Measurements from ENCODE around the gene GRM2.

Gene GRM2

DNA sequence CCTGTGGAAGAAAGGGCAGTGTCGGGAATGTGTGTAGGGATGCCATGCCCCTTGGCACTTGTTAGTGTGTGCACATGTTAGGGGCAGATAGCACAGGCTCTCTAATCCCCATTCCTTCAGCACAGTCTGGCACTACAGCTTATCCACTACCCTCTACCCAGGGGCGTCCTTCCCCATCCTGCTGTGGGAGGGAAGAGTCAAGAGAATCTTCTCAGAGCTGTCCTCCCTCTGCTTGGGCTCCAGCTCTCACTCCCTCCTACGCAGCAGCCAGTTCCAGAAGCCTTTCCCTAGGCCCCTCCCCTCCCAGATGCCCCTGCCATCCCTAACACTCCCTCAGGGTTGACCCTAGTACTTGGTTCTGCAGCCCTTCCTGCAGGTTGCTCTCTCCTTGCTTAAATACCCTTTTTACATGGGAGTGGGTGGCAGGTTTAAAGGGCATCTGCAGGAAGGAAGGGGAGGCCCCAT, 815 bp upstream of the GRM2 start:
- DNase-seq: no peak

DNA sequence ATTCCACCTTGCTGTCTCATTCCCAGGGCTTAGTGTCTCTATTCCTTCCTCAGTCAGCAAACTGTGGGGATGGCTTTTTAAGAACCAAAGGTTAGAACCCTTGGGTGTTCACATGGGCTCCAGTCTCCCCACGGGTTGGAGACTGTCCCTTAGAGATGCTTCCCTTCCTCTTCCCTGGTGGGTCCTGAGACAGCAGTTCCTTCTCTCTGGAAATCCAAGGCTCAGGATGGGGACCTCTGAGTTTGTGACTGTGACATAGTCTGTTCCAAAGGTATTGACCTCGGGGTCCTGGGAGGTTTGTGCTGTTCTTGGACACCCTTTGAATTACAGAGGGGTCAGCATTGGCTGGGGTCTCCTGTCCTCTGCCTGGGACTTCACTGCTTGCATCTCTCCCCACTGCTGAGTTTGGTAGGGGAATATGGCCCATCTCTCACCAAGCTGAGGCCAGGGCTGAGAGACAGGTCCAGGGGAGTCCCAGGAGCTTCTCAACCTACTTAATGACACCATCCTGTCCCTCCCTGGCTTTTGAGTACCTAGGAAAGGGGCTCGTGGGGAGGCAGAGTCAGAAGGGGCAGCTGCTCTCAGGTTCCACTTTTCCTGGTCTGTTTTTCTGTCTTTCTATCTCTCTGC, 1.5 kb downstream of the GRM2 start:
- no peak for DNase-seq

DNA sequence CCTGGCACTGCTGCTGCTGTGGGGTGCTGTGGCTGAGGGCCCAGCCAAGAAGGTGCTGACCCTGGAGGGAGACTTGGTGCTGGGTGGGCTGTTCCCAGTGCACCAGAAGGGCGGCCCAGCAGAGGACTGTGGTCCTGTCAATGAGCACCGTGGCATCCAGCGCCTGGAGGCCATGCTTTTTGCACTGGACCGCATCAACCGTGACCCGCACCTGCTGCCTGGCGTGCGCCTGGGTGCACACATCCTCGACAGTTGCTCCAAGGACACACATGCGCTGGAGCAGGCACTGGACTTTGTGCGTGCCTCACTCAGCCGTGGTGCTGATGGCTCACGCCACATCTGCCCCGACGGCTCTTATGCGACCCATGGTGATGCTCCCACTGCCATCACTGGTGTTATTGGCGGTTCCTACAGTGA, 2.1 kb downstream of the GRM2 start:
- DNase-seq: no peak

DNA sequence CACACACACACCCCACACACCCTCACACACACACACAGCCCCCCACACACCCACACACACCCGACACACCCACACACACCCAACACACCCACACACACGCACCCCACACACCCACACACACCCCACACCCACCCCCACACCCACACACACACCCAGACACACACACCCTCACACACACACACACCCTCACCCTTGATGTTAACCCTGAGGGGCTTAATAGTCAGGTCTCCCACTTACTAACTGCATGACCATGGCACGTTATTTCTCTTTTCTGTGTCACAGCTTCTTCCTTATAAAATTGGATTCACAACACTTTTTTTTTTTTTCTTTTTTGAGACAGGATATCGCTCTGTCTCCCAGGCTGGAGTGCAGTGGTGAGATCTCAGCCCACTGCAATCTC, 2.8 kb downstream of the GRM2 start:
- DNase-seq: no peak

DNA sequence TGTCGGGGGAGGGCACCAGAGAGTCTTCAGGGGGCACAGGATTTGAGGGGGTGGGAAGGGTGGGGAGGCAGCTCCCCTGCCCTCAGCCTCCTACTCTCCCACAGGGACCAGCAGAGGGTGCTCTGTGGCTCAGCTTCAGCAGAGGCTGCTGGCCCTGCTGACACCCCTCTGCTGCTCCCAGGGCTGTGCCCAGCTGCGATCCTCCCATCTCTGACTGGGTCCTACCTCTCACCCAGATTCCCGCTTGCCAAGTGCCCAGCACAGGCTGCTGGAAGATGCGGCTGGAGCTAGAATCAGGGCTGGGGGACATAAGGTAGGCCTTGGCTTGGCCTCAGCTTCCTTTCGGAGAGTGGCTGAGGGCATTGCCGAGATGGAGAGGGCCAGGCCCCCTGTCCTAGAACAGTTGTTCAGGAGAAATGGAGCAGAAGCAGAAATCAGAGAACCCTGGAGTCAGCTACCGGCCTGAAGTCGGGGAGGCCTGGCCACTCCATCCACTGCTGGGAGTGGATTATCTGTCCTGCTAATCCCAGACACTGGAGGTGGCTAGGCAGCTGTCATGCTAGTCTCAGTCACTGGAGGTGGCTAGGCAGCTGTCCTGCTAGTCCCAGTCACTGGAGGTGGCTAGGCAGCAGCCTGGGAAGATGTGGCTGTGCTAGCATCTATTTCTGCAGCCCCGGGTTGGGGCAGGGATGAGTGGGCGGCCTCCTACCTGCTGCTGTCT, 3.9 kb downstream of the GRM2 start:
- no peak for DNase-seq

DNA sequence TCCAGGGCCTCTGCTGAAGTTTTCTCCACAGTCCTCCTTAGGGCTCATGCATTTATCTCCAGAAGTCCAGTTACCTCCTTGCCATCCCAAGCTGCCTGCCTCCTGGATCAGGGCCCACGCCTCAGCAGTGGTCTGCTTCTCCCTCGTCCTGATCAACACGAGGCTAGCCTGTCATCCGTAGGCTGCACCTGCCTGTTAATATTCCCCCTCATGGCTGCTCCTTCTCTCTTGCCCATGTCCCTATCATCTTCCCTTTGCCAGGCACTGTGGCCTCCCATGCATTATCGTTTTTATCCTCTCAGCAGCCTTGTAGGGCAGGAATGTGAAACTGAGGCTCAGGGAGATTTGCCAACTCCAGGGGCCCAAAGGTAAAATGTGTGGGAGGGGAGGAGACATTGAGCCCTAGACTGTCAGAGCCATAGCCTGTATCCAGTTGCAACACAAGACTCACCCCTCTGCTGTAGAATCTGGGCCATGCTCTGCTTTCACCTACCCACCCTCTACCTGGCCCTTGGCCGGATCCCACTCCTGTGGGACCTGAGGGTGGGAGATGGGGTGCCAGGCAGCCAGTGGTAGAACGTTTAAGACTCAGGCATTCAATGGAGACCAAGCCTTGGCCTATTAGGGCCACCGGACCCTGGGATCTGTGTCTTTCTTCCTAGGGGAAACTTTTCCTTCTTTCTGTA, 4.6 kb downstream of the GRM2 start:
- no peak for DNase-seq

DNA sequence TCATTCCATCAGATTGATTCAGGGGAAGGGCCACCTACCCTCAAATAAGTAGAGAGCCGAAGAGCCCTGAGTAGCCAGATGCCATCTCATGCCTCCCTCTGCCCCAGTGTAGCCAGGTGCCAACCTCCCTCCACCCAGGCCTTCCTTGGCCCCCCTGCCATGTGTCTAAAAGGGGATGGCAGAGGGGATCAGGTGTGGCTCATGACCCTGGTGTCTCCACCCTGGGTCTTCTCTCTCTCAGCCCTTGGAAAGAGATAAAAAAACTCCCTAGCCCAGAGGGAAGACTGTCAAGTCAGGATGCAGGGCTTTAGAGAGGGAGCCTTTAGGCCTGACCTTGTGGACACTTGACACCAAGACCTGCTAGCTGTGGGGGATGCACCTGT, 5.2 kb downstream of the GRM2 start:
- DNase-seq: no peak

DNA sequence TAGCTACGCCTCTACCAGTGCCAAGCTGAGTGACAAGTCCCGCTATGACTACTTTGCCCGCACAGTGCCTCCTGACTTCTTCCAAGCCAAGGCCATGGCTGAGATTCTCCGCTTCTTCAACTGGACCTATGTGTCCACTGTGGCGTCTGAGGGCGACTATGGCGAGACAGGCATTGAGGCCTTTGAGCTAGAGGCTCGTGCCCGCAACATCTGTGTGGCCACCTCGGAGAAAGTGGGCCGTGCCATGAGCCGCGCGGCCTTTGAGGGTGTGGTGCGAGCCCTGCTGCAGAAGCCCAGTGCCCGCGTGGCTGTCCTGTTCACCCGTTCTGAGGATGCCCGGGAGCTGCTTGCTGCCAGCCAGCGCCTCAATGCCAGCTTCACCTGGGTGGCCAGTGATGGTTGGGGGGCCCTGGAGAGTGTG, 5.7 kb downstream of the GRM2 start:
- DNase-seq: no peak

DNA sequence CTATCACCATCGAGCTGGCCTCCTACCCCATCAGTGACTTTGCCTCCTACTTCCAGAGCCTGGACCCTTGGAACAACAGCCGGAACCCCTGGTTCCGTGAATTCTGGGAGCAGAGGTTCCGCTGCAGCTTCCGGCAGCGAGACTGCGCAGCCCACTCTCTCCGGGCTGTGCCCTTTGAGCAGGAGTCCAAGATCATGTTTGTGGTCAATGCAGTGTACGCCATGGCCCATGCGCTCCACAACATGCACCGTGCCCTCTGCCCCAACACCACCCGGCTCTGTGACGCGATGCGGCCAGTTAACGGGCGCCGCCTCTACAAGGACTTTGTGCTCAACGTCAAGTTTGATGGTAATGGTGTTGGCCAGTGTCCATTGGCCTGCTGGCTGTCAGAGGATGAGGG, 6.1 kb downstream of the GRM2 start:
- DNase-seq: no peak

DNA sequence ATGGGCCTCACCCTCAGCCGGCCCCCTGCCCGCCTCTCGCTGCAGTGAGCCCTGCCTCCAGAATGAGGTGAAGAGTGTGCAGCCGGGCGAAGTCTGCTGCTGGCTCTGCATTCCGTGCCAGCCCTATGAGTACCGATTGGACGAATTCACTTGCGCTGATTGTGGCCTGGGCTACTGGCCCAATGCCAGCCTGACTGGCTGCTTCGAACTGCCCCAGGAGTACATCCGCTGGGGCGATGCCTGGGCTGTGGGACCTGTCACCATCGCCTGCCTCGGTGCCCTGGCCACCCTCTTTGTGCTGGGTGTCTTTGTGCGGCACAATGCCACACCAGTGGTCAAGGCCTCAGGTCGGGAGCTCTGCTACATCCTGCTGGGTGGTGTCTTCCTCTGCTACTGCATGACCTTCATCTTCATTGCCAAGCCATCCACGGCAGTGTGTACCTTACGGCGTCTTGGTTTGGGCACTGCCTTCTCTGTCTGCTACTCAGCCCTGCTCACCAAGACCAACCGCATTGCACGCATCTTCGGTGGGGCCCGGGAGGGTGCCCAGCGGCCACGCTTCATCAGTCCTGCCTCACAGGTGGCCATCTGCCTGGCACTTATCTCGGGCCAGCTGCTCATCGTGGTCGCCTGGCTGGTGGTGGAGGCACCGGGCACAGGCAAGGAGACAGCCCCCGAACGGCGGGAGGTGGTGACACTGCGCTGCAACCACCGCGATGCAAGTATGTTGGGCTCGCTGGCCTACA, 8.5 kb downstream of the GRM2 start:
- no peak for DNase-seq

DNA sequence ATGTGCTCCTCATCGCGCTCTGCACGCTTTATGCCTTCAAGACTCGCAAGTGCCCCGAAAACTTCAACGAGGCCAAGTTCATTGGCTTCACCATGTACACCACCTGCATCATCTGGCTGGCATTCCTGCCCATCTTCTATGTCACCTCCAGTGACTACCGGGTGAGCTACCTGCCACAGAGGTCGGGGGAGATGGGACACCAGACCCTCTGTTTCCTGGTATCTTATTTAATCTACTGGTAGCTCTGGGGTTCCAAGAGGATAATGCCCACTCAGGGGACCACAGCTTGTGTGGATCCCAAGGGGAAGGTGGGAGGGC, 9.1 kb downstream of the GRM2 start:
- DNase-seq: no peak

DNA sequence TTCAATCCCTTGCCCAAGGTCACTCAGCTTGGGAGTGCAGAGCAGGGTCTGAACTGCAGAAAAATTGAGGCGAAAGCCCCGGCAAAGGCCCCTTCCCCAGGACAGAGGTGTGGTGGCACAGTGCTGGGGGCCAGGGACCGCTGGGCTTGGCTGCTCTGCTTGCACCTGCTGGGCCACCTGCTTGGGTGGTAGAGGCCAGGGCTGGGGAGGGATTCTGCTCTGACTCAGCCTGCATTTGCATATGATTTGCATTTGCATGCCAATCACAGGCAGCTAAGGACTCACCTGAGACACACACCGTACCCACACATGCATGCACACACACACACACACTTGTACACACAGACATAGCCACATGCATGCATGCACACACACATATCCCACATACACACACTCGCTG, 9.9 kb downstream of the GRM2 start:
- DNase-seq: no peak

DNA sequence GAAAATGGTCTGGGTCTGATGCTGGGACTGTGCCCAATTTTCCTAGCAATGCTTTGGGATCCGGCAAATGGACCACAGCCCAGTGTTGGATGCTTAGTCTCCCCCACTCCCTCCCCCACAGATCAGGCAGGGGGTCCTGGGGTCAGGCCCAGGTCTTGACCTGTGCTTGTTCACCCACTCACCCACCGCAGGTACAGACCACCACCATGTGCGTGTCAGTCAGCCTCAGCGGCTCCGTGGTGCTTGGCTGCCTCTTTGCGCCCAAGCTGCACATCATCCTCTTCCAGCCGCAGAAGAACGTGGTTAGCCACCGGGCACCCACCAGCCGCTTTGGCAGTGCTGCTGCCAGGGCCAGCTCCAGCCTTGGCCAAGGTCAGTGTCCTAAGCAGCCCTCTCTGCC, 10.6 kb downstream of the GRM2 start:
- DNase-seq: no peak

DNA sequence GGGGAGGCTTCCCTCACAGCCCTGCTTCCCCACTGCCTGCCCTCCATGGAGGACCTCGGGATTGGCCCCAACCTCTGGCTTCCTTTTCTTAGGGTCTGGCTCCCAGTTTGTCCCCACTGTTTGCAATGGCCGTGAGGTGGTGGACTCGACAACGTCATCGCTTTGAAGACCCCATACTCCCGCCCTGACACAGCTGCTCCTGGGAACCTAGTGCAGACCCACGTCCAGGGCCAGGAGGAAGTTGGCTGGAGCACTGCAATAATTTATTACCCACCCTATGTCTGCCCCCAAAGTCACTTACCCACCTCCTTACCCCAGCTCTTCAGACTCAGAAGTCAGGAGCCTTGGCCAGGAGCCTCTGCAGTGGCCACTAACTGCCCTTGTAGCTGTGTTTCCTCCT, 11.1 kb downstream of the GRM2 start:
- DNase-seq: no peak

DNA sequence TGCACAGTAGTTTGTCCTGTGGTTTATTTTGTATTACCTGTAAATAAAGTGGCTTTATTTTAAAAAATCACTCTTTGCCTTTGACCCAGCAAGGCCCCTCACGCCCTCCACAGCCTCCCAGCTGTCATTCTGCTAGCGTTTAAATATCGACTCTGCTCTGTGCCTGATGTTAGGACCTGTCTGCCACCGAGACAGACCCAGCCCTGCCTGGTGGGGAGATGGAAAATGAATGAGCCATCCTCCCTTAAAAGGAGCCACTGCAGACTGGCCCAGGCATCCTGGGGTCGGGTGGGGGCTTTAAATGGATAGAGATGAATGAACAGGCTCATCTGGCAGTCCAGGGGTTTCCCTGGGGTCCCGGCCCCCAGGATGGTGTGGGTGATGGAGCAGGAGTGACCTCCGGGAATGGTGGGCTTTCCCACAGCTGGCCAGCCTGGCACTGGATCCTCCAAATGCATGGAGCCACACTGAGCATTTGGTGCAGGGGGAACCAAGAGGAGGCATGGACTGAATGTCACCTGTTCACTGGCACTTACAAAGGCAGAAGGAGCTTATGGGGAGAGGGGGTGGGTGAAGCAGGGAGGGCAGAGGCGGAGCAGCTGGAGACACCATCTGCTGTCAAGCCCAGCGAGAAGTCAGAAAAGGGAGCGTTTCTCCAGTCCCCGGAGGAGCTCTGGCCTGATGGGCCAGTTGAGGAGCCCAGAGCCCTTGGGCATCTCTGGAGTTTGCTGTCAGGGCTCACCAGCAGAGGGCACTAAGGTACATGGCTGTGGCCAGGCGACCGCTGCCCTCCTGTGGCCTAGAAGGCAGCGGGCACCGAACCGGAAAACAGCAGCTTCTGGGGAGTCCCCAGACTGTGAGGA, 11.9 kb downstream of the GRM2 start:
- peak; percentile 62 for DNase-seq

DNA sequence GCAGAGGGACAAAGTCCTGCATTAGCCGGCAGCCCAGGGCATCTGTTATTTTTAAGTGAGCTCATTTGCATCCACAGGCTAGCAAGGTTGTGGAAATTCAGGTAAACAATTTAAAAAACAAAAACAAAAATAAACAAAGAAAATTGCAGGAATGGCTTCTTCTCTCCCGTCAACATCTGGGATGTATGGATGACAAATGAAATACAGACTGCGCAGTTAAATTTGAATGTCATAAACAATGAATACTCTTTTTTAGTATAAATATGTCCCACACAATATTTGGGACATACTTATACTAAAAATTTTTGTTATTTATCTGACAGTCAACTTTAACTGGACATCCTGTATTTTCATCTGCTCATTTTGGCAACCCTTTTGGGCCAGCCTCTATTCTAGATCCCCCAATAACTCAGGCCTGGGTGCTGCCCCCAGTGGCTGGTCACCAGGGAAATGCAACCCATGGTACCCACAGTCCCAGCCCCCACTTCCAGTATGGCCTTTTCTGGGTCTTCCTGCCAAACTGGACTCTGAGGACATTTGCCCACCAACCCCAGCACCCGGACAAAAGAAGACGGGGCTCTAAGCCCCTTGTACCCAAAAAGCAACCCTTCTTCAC, 12.7 kb downstream of the GRM2 start:
- DNase-seq: no peak

DNA sequence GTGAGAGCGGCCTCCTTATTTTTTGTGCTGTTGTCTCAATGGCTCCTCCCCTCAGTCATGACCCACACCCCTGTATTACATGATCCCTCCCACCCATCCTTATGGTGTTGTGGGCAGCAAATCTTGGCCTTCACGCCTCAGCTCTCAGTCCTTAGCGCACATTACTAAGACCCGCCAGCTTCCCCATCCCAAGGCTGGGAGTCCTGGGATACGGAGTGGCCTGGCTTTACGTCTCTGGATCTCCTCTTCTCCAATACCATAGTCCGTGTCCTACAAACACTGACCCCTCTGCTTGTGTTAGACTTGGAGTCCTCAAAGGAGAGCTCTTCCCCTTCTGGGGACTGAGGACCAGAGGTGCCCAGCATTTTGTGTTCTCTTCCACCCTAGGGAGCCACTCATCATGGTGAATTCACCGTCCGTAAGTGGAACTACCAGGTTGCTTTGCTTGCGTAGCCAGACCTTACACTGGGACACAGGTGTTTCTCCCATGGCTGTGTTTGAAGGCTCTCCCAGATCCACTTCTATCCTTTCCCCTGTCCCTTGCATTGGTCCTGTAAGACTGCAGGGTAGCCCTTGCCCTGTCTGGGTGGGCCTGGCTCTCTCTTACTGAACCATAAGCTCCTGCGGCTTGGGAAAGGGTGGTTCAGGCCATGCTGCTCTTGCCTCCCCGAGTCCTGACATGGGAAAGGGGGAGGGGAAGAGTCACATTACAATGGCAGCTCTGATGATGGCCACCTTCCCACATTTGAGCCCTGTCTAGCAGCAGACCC, 13.6 kb downstream of the GRM2 start:
- DNase-seq: no peak

DNA sequence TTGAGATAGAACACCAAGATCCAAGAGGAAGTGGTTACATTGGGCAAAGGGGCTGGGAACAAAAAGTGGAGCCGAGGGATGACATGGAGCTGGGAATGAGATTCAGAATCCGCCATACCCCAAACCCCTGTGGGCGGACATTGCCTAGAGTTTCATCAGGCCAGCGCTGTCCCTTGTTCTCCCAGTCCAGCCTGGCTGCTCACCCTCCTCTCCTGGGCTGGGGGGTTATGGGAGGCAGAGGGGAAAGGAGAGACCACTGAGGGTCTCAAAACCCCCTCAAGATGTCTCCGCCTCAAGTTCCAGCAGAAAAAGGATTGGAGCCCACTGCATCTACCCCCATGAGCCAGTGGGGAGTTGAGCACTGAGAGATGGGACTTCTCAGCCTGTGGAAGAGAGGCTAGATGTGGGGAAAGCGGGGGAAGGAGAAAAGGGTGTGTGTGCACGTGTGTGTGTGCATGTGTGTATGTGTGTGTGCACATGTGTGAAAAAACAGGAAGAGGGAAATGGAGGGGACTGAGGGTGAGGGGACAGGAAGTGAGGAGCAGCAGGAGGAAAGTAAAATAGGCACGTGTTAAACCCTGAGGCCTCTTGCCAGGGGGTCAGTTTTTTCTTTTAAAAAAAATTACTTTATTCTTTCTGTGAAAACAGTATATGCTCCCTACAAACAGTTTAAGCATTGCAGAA, 14.3 kb downstream of the GRM2 start:
- no peak for DNase-seq

DNA sequence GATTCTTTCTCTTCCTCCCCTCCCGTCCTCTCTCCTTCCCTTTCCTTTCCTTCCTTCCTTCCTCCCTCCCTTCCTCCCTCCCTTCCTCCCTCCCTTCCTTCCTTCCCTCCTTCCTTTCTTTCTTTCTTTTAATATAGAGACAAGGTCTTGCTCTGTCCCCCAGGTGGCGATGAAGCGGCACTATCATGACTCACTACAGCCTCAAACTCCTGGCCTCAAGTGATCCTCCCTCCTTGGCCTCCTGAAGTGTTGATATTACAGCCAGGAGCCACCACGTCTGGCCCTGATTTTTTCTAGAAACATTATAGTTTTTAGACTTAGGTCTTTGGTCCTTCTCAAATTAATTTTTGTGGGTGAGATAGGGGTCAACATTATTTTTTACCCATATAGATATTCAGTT, 15.5 kb downstream of the GRM2 start:
- DNase-seq: no peak

DNA sequence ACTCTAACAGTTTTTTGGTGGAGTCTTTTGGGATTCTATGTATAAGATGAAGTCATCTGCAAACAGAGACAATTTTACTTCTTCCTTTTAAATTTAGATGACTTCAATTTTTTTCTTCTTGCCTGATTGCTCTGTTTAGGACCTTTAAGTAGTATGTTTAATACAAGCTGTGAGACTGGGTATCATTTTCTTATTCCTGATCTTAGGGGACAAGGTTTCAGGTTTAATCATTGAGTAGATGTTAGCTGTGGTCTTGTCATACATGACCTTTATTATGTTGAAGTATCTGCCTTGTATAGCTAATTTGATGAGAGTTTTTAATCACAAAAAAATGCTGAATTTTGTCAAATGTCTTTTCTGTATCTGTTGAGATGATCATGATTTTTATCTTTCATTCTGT, 20.6 kb downstream of the GRM2 start:
- DNase-seq: no peak

Measured in NCI-H510A treated with DMSO at 0.1 percent for 48 hours (cell line).